Measurements from ENCODE around the gene CTLA4. TPM values are rescaled to one million over a fixed set of nuclear protein-coding genes. Genes with fewer than 3 reads are reported as not detected.

Gene CTLA4
- total RNA-seq, 2 experiments from 2014 or later: 28.7 to 30.7 TPM

DNA sequence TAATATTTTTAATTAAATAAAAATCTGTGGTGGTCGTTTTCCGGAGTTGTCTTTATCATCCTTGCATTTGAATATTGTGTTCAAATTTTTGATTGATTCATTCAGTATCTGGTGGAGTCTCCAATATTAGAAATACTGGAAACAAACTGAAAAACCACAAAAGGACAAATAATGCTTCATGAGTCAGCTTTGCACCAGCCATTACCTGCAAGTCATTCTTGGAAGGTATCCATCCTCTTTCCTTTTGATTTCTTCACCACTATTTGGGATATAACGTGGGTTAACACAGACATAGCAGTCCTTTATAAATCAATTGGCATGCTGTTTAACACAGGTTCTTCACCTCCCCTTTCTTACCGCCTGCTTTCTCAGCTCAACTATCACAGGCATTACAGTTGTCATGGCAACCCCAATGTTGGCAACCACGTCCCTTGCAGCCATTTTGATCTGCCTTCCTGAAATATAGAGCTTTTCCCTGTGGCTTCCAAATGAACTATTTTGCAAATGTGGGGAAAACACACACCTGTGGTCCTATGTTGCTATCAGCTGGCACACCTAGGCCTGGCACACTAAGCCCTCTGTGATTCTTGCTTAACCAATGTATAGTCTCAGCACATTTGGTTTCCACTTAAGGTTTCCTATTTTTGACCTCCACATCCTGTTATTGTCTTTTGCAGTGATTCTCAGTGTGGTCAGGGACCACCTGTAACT, 6.5 kb downstream of the CTLA4 start:
- H3K9me3 Mint-ChIP-seq: peaks cover 6% of the 10 kb centered on the region
- H3K27ac Mint-ChIP-seq: peak overlapping the region; percentile 62
- H3K4me3 Mint-ChIP-seq: no peak overlapping the region
- no peaks in the 10 kb centered on the region for H3K27me3 Mint-ChIP-seq
- intact Hi-C loops (cut with micrococcal nuclease): no loop called here
- ChIA-PET POLR2A (interaction anchor here (0.8 to 14.2 kb wide), 9 partner anchors 6 to 138 kb away, joined by 3 to 237 read pairs (median 4); partner anchors contain the start of gene ICOS), CTCF (interaction anchor here (1.0 to 3.5 kb wide), 6 partner anchors 8 to 59 kb away, joined by 3 to 10 read pairs (median 4); no protein-coding TSS in a partner anchor)
- H3K36me3 Mint-ChIP-seq (ENCODE audit: low read depth): peaks cover 64% of the 10 kb centered on the region
- TF ChIP-seq, protein P1, sequence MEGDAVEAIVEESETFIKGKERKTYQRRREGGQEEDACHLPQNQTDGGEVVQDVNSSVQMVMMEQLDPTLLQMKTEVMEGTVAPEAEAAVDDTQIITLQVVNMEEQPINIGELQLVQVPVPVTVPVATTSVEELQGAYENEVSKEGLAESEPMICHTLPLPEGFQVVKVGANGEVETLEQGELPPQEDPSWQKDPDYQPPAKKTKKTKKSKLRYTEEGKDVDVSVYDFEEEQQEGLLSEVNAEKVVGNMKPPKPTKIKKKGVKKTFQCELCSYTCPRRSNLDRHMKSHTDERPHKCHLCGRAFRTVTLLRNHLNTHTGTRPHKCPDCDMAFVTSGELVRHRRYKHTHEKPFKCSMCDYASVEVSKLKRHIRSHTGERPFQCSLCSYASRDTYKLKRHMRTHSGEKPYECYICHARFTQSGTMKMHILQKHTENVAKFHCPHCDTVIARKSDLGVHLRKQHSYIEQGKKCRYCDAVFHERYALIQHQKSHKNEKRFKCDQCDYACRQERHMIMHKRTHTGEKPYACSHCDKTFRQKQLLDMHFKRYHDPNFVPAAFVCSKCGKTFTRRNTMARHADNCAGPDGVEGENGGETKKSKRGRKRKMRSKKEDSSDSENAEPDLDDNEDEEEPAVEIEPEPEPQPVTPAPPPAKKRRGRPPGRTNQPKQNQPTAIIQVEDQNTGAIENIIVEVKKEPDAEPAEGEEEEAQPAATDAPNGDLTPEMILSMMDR (IDR thresholded peaks at IDR 0.05): no peak
- peak; percentile 17 for DNase-seq
- H3K4me1 Mint-ChIP-seq (ENCODE audit: low read depth): peaks cover 60% of the 10 kb centered on the region
- ATAC-seq: no peak

GRCh38 chr2:203875471-203875870, 7.9 kb downstream of the CTLA4 start:
- no peak for DNase-seq
- no peak for ATAC-seq
- Mint-ChIP-seq H3K36me3 (ENCODE audit: low read depth) (peaks cover 50% of the 10 kb centered on the region), H3K27me3 (no peaks in the 10 kb centered on the region), H3K4me1 (ENCODE audit: low read depth) (peaks cover 48% of the 10 kb centered on the region), H3K4me3 (no peak overlapping the region), H3K27ac (no peak overlapping the region), H3K9me3 (peaks cover 6% of the 10 kb centered on the region)
- intact Hi-C loops (cut with micrococcal nuclease): no loop called here
- ChIA-PET CTCF (interaction anchor here (1.5 to 3.5 kb wide), 2 partner anchors 11 to 16 kb away, joined by 4 to 10 read pairs; no protein-coding TSS in a partner anchor), POLR2A (interaction anchor here (1.1 to 14.2 kb wide), 7 partner anchors 17 to 143 kb away, joined by 3 to 237 read pairs (median 3); no protein-coding TSS in a partner anchor)
- TF ChIP-seq, protein P1 (IDR thresholded peaks at IDR 0.05): no peak

DNA sequence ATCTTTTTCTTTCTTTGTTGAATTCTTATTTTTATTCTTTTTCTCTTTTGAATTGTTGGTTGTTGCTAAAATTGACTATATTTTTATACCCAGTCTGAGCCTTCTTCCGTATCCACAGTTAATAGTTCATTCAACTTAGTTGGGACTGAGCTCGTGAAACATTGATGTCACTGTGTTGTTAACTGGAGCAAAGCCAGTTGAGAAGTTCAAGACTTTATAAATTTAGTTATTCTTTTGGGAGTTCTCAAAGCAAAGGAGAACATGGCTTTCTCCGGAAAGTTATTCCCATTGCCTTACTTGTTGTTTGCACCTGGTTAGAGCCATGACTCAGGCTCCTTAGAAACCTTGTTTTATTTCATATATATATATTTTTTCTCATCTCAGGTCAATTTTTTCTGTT, 8.8 kb downstream of the CTLA4 start:
- Mint-ChIP-seq H3K27me3 (no peaks in the 10 kb centered on the region), H3K36me3 (ENCODE audit: low read depth) (peaks cover 42% of the 10 kb centered on the region), H3K27ac (no peak overlapping the region), H3K4me3 (no peak overlapping the region), H3K9me3 (peaks cover 5% of the 10 kb centered on the region), H3K4me1 (ENCODE audit: low read depth) (peaks cover 39% of the 10 kb centered on the region)
- POLR2A ChIA-PET: interaction anchor here (0.7 to 14.2 kb wide), 2 partner anchors 16 to 127 kb away, joined by 3 to 237 read pairs; no protein-coding TSS in a partner anchor
- TF ChIP-seq, protein P1 (IDR thresholded peaks at IDR 0.05): no peak
- DNase-seq: no peak
- CTCF ChIA-PET: interaction anchor here (1.5 to 3.5 kb wide), 3 partner anchors 10 to 34 kb away, joined by 4 to 10 read pairs (median 10); no protein-coding TSS in a partner anchor
- no peak for ATAC-seq
- intact Hi-C loops (cut with micrococcal nuclease): no loop called here

GRCh38 chr2:203878063-203878462, 10.5 kb downstream of the CTLA4 start:
- H3K4me1 Mint-ChIP-seq (ENCODE audit: low read depth): peaks cover 23% of the 10 kb centered on the region
- H3K9me3 Mint-ChIP-seq: peaks cover 4% of the 10 kb centered on the region
- intact Hi-C loops (cut with micrococcal nuclease): no loop called here
- TF ChIP-seq, protein P1 (IDR thresholded peaks at IDR 0.05): no peak
- ChIA-PET POLR2A (interaction anchor here (1.8 to 14.2 kb wide), 3 partner anchors 8 to 24 kb away, joined by 4 to 237 read pairs (median 62); partner anchors contain the start of gene CTLA4), CTCF (interaction anchor here (1.0 to 3.0 kb wide), 3 partner anchors 10 to 32 kb away, joined by 3 to 10 read pairs (median 3); no protein-coding TSS in a partner anchor)
- DNase-seq (no peak), ATAC-seq (no peak)
- no peaks in the 10 kb centered on the region for H3K27me3 Mint-ChIP-seq
- peaks cover 27% of the 10 kb centered on the region for H3K36me3 Mint-ChIP-seq (ENCODE audit: low read depth)
- H3K4me3 Mint-ChIP-seq: no peak overlapping the region
- H3K27ac Mint-ChIP-seq: no peak overlapping the region
